Lower leg skin (tissue), 4 donors: ENCODE results near the gene RIPPLY3. TPM values are rescaled to one million over a fixed set of nuclear protein-coding genes. Genes with fewer than 3 reads are reported as not detected.
"Not testable (repeated sequence)": the region's sequence is repeated elsewhere in the genome, so short reads cannot be mapped to it uniquely, and the experiment has no call there.

Experiments used
- DNase-seq, 2 donors: peaks; one replicate each; pipeline ENCODE4 v3.0.0-alpha.2; 2019; ENCODE audit warnings: low spot score in 2 of 2
- H3K4me3 ChIP-seq: fragments of 200-600 bp; sonication (generic); 2 replicates; pipeline ENCODE4 v1.5.1; 2017; ENCODE audit warnings: mild to moderate bottlenecking, low read depth; ENCODE audit not compliant: poor library complexity, severe bottlenecking
- CTCF ChIP-seq, 3 donors: fragments of 450-650 bp; IDR thresholded peaks; one replicate each; pipeline ENCODE4 v1.5.1; 2016; ENCODE audit warnings: antibody characterized with exemption in 3 of 3, mild to moderate bottlenecking in 3 of 3, moderate library complexity in 2 of 3
- POLR2A ChIP-seq, 2 donors: fragments of 450-650 bp; IDR thresholded peaks; one replicate each; pipeline ENCODE4 v1.6.1; 2016 to 2017; ENCODE audit warnings: antibody characterized with exemption in 2 of 2, mild to moderate bottlenecking in 1 of 2, moderate library complexity in 1 of 2
- WGBS, 2 donors: methylation state at CpG; one replicate each; pipeline ENCODE4 v1.1.5; 2018; 5-methylcytosine and 5-hydroxymethylcytosine counted together
- intact Hi-C: fragments of 100-400 bp; cut with DNase I; formaldehyde crosslinking; loops from one replicate; pipeline ENCODE4 v1.15.0; 2023; ENCODE audit warnings: low total_unique reads
- total RNA-seq, 4 donors: library from RNA; depleted of rRNA; stranded (reverse); fragments of >200 nt; gene quantifications; one replicate each; pipeline ENCODE4 v1.1.0, GENCODE V29; 2016

RIPPLY3 gene
- total RNA-seq, 4 donors from 2014 or later, result not detected

GRCh38 chr21:36999131-36999898 lies 7.2 kb upstream of the RIPPLY3 start:
- H3K4me3 ChIP-seq, result no peak overlapping the region
- no peak for TF ChIP-seq POLR2A (IDR thresholded peaks at IDR 0.05)
- TF ChIP-seq CTCF (IDR thresholded peaks at IDR 0.05), result no peak
- 89 to 93% methylated on average over 11 of the region's 11 CpGs for WGBS, 2 donors
- intact Hi-C loops, result no loop called here
- peak in 1 of 2 donors; percentile 62 for DNase-seq

GRCh38 chr21:37000381-37000780 lies 6.1 kb upstream of the RIPPLY3 start:
- intact Hi-C loops, result no loop called here
- 73 to 96% methylated on average over 4 of the region's 4 CpGs for WGBS, 2 donors
- no peak overlapping the region for H3K4me3 ChIP-seq
- DNase-seq, result peak in 1 of 2 donors; percentile 13
- TF ChIP-seq CTCF (IDR thresholded peaks at IDR 0.05) (no peak), POLR2A (IDR thresholded peaks at IDR 0.05) (no peak)

GRCh38 chr21:37001441-37001840 lies 5.1 kb upstream of the RIPPLY3 start:
- no peak for TF ChIP-seq CTCF (IDR thresholded peaks at IDR 0.05)
- no peak for TF ChIP-seq POLR2A (IDR thresholded peaks at IDR 0.05)
- intact Hi-C loops, result no loop called here
- WGBS, 2 donors, result 34 to 44% methylated on average over 3 of the region's 3 CpGs
- DNase-seq, result no peak
- H3K4me3 ChIP-seq, result no peak overlapping the region

- WGBS, 2 donors, result 84 to 93% methylated on average over 12 of the region's 12 CpGs
- H3K4me3 ChIP-seq, intact Hi-C loops: not testable (repeated sequence)
- peak in 1 of 2 donors; percentile 43 for DNase-seq
Observed at GRCh38 chr21:37002851-37003250, 3.7 kb upstream of the RIPPLY3 start.

GRCh38 chr21:37003917-37004316 lies 2.6 kb upstream of the RIPPLY3 start:
- intact Hi-C loops, H3K4me3 ChIP-seq: not testable (repeated sequence)
- peak in 1 of 2 donors; percentile 66 for DNase-seq
- 77 to 85% methylated on average over 3 of the region's 3 CpGs for whole genome bisulfite sequencing, 2 donors

- WGBS, 2 donors, result 31% methylated on average over 72 to 76 of the region's 76 CpGs
- intact Hi-C loops, result no loop called here
- DNase-seq, result no peak
Observed at GRCh38 chr21:37005548-37006485, 685 bp upstream of the RIPPLY3 start.

More at GRCh38 chr21:37005548-37006485, 685 bp upstream of the RIPPLY3 start:
- H3K4me3 ChIP-seq, result peak overlapping the region; percentile 49
- no peak for TF ChIP-seq POLR2A (IDR thresholded peaks at IDR 0.05)
- no peak for TF ChIP-seq CTCF (IDR thresholded peaks at IDR 0.05)
